ENCODE results near the gene CMC2.

The CMC2 gene

DNA sequence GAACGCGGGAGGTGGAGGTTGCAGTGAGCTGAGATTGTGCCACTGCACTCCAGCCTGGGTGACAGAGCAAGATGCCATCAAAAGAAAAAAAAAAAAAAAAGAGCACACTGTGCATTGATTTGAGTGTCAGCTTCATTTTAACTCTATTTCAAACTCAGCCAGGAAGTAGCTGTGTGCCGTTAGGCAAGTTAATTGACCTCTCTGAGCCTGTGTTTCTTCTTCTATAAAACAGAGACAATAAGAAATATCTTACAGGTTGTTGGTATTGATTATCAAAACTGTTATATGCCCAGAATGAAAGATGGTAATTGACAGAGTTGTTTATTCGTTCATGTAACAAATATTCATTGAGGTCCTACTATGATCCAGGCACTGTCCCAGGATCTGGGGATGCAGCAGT is 83.3 kb downstream of the CMC2 start:
- DNase-seq = no peak

Measured in suppressor macrophage treated with lipopolysaccharide for 4 hours (primary cell).